Gastroesophageal sphincter (tissue), 3 donors: ENCODE results near the gene PARN.
"Not testable (repeated sequence)": the region's sequence is repeated elsewhere in the genome, so short reads cannot be mapped to it uniquely, and the experiment has no call there.

Experiments used
- POLR2A ChIP-seq, 2 donors: fragments of 450-650 bp; IDR thresholded peaks; one replicate each; pipeline ENCODE4 v1.6.1; 2017; ENCODE audit warnings: antibody characterized with exemption in 2 of 2, mild to moderate bottlenecking in 2 of 2, moderate library complexity in 1 of 2
- TF ChIP-seq, protein P1 (sequence below), 4 experiments: fragments of 200-600 bp in 2 of 4; fragments of 450-650 bp in 2 of 4; sonication (generic) in 1 of 4; IDR thresholded peaks; one replicate each; pipeline ENCODE4 v1.5.1; 2017 to 2019; ENCODE audit warnings: antibody characterized with exemption in 4 of 4, mild to moderate bottlenecking in 2 of 4, moderate library complexity in 2 of 4

GRCh38 chr16:14544846-14545245 lies 85.2 kb downstream of the PARN start:
- not testable (repeated sequence) for TF ChIP-seq POLR2A (IDR thresholded peaks at IDR 0.05)
- TF ChIP-seq, protein P1, sequence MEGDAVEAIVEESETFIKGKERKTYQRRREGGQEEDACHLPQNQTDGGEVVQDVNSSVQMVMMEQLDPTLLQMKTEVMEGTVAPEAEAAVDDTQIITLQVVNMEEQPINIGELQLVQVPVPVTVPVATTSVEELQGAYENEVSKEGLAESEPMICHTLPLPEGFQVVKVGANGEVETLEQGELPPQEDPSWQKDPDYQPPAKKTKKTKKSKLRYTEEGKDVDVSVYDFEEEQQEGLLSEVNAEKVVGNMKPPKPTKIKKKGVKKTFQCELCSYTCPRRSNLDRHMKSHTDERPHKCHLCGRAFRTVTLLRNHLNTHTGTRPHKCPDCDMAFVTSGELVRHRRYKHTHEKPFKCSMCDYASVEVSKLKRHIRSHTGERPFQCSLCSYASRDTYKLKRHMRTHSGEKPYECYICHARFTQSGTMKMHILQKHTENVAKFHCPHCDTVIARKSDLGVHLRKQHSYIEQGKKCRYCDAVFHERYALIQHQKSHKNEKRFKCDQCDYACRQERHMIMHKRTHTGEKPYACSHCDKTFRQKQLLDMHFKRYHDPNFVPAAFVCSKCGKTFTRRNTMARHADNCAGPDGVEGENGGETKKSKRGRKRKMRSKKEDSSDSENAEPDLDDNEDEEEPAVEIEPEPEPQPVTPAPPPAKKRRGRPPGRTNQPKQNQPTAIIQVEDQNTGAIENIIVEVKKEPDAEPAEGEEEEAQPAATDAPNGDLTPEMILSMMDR (IDR thresholded peaks at IDR 0.05), result not testable (repeated sequence)
